IPS-15b (cell line): Measurements from ENCODE around the gene EPHA4.

ENCODE experiments used
- H3K27me3 ChIP-seq: one replicate; pipeline ENCODE4 v1.6.1; 2013; ENCODE audit warnings: low read length; ENCODE audit not compliant: control insufficient read depth, insufficient read depth
- H3K36me3 ChIP-seq: one replicate; pipeline ENCODE4 v1.6.1; 2013; ENCODE audit warnings: low read length; ENCODE audit not compliant: control insufficient read depth, insufficient read depth
- H3K4me1 ChIP-seq: one replicate; pipeline ENCODE4 v1.6.1; 2013; ENCODE audit warnings: mild to moderate bottlenecking, low read length; ENCODE audit not compliant: control insufficient read depth, insufficient read depth
- H3K4me3 ChIP-seq: one replicate; pipeline ENCODE4 v1.5.1; 2013; ENCODE audit warnings: low read depth, low read length
- H3K9ac ChIP-seq: one replicate; pipeline ENCODE4 v1.6.1; 2013; ENCODE audit warnings: low read depth, mild to moderate bottlenecking, low read length
- H3K9me3 ChIP-seq: one replicate; pipeline ENCODE4 v1.6.1; 2013; ENCODE audit warnings: mild to moderate bottlenecking, low read length; ENCODE audit not compliant: control insufficient read depth, insufficient read depth

EPHA4 gene

GRCh38 chr2:221500501-221501209 is 71.4 kb downstream of the EPHA4 start:
- H3K36me3 ChIP-seq = no peaks in the 10 kb centered on the region
- no peaks in the 10 kb centered on the region for H3K27me3 ChIP-seq
- no peak overlapping the region for H3K9ac ChIP-seq
- H3K4me3 ChIP-seq = no peak overlapping the region
- H3K4me1 ChIP-seq = peaks cover 5% of the 10 kb centered on the region
- no peaks in the 10 kb centered on the region for H3K9me3 ChIP-seq

- Histone ChIP-seq H3K9me3 (no peaks in the 10 kb centered on the region), H3K4me3 (no peak overlapping the region), H3K4me1 (peaks cover 10% of the 10 kb centered on the region), H3K27me3 (no peaks in the 10 kb centered on the region), H3K9ac (no peak overlapping the region), H3K36me3 (no peaks in the 10 kb centered on the region)
Measured at GRCh38 chr2:221495731-221496130, 76.4 kb downstream of the EPHA4 start.

GRCh38 chr2:221494556-221494955 is 77.5 kb downstream of the EPHA4 start:
- Histone ChIP-seq H3K27me3 (no peaks in the 10 kb centered on the region), H3K9ac (no peak overlapping the region), H3K9me3 (no peaks in the 10 kb centered on the region), H3K4me3 (no peak overlapping the region), H3K36me3 (no peaks in the 10 kb centered on the region), H3K4me1 (peaks cover 10% of the 10 kb centered on the region)

GRCh38 chr2:221493391-221493790 is 78.7 kb downstream of the EPHA4 start:
- no peak overlapping the region for H3K9ac ChIP-seq
- H3K36me3 ChIP-seq = no peaks in the 10 kb centered on the region
- H3K9me3 ChIP-seq = no peaks in the 10 kb centered on the region
- H3K27me3 ChIP-seq = no peaks in the 10 kb centered on the region
- H3K4me1 ChIP-seq = peaks cover 10% of the 10 kb centered on the region
- H3K4me3 ChIP-seq = no peak overlapping the region

GRCh38 chr2:221492636-221493035 is 79.5 kb downstream of the EPHA4 start:
- Histone ChIP-seq H3K9ac (no peak overlapping the region), H3K27me3 (no peaks in the 10 kb centered on the region), H3K4me1 (peaks cover 10% of the 10 kb centered on the region), H3K9me3 (no peaks in the 10 kb centered on the region), H3K36me3 (no peaks in the 10 kb centered on the region), H3K4me3 (no peak overlapping the region)

GRCh38 chr2:221490506-221491060 is 81.5 kb downstream of the EPHA4 start:
- Histone ChIP-seq H3K4me3 (no peak overlapping the region), H3K9ac (no peak overlapping the region), H3K4me1 (peaks cover 5% of the 10 kb centered on the region), H3K27me3 (no peaks in the 10 kb centered on the region), H3K36me3 (no peaks in the 10 kb centered on the region), H3K9me3 (no peaks in the 10 kb centered on the region)

- H3K9me3 ChIP-seq = no peaks in the 10 kb centered on the region
- no peak overlapping the region for H3K4me3 ChIP-seq
- no peaks in the 10 kb centered on the region for H3K27me3 ChIP-seq
- H3K9ac ChIP-seq = no peak overlapping the region
- H3K36me3 ChIP-seq = no peaks in the 10 kb centered on the region
- no peaks in the 10 kb centered on the region for H3K4me1 ChIP-seq
Measured at GRCh38 chr2:221488136-221488807, 83.8 kb downstream of the EPHA4 start.

GRCh38 chr2:221486106-221486505 is 86.0 kb downstream of the EPHA4 start:
- Histone ChIP-seq H3K9me3 (no peaks in the 10 kb centered on the region), H3K4me1 (no peaks in the 10 kb centered on the region), H3K9ac (no peak overlapping the region), H3K36me3 (no peaks in the 10 kb centered on the region), H3K27me3 (no peaks in the 10 kb centered on the region), H3K4me3 (no peak overlapping the region)

- Histone ChIP-seq H3K9me3 (no peaks in the 10 kb centered on the region), H3K9ac (no peak overlapping the region), H3K36me3 (no peaks in the 10 kb centered on the region)
Measured at GRCh38 chr2:221485503-221485870, 86.6 kb downstream of the EPHA4 start.

GRCh38 chr2:221484761-221485502 is 87.2 kb downstream of the EPHA4 start:
- Histone ChIP-seq H3K4me3 (no peak overlapping the region), H3K4me1 (no peaks in the 10 kb centered on the region), H3K9ac (no peak overlapping the region), H3K36me3 (no peaks in the 10 kb centered on the region), H3K9me3 (no peaks in the 10 kb centered on the region), H3K27me3 (no peaks in the 10 kb centered on the region)

More at GRCh38 chr2:221485503-221485870, 86.6 kb downstream of the EPHA4 start:
- Histone ChIP-seq H3K4me1 (no peaks in the 10 kb centered on the region), H3K27me3 (no peaks in the 10 kb centered on the region), H3K4me3 (no peak overlapping the region)

GRCh38 chr2:221482666-221483455 is 89.2 kb downstream of the EPHA4 start:
- Histone ChIP-seq H3K4me3 (no peak overlapping the region), H3K9ac (no peak overlapping the region), H3K27me3 (no peaks in the 10 kb centered on the region), H3K9me3 (no peaks in the 10 kb centered on the region), H3K36me3 (no peaks in the 10 kb centered on the region), H3K4me1 (peaks cover 5% of the 10 kb centered on the region)
